ENCODE results near the gene RNPEPL1.

RNPEPL1 gene

GRCh38 chr2:240588669-240589068 is 20.4 kb downstream of the RNPEPL1 start:
- Histone ChIP-seq H3K4me1 (ENCODE audit: low read depth, poor library complexity, severe bottlenecking) (peaks cover 21% of the 10 kb centered on the region), H3K27ac (no peak overlapping the region), H3K9ac (no peak overlapping the region), H3K79me2 (ENCODE audit: insufficient read depth, low read depth) (peaks cover 29% of the 10 kb centered on the region), H2AFZ (ENCODE audit: low read depth) (no peak overlapping the region), H4K20me1 (ENCODE audit: insufficient read depth) (no peaks in the 10 kb centered on the region), H3K4me2 (peak overlapping the region; percentile 85; the same call in 1 of the 2 replicates), H3K27me3 (ENCODE audit: insufficient read depth, low read depth) (no peaks in the 10 kb centered on the region), H3K36me3 (ENCODE audit: insufficient read depth) (no peaks in the 10 kb centered on the region), H3K4me3 (IDR thresholded peaks at IDR 0.05; ENCODE audit: insufficient read depth, low read depth, low read length) (no peak overlapping the region)
- TF ChIP-seq CTCF (conservative IDR thresholded peaks at IDR 0.05; ENCODE audit: low read depth, low read length) = no peak

GRCh38 chr2:240589375-240589774 is 21.1 kb downstream of the RNPEPL1 start:
- Histone ChIP-seq H3K4me3 (IDR thresholded peaks at IDR 0.05; ENCODE audit: insufficient read depth, low read depth, low read length) (no peak overlapping the region), H3K4me2 (no peak overlapping the region), H4K20me1 (ENCODE audit: insufficient read depth) (no peaks in the 10 kb centered on the region), H3K4me1 (ENCODE audit: low read depth, poor library complexity, severe bottlenecking) (peaks cover 14% of the 10 kb centered on the region), H2AFZ (ENCODE audit: low read depth) (no peak overlapping the region), H3K36me3 (ENCODE audit: insufficient read depth) (no peaks in the 10 kb centered on the region), H3K79me2 (ENCODE audit: insufficient read depth, low read depth) (peaks cover 27% of the 10 kb centered on the region), H3K9ac (no peak overlapping the region), H3K27ac (no peak overlapping the region), H3K27me3 (ENCODE audit: insufficient read depth, low read depth) (no peaks in the 10 kb centered on the region)
- no peak for TF ChIP-seq CTCF (conservative IDR thresholded peaks at IDR 0.05; ENCODE audit: low read depth, low read length)

- H3K27ac ChIP-seq = no peak overlapping the region
- H4K20me1 ChIP-seq (ENCODE audit: insufficient read depth) = no peaks in the 10 kb centered on the region
- H3K36me3 ChIP-seq (ENCODE audit: insufficient read depth) = no peaks in the 10 kb centered on the region
- H3K4me3 ChIP-seq (IDR thresholded peaks at IDR 0.05; ENCODE audit: insufficient read depth, low read depth, low read length) = no peak overlapping the region
- H3K9ac ChIP-seq = no peak overlapping the region
- no peak overlapping the region for H3K4me2 ChIP-seq
- TF ChIP-seq CTCF (conservative IDR thresholded peaks at IDR 0.05; ENCODE audit: low read depth, low read length) = no peak
- peaks cover 27% of the 10 kb centered on the region for H3K79me2 ChIP-seq (ENCODE audit: insufficient read depth, low read depth)
- peaks cover 10% of the 10 kb centered on the region for H3K4me1 ChIP-seq (ENCODE audit: low read depth, poor library complexity, severe bottlenecking)
- H3K27me3 ChIP-seq (ENCODE audit: insufficient read depth, low read depth) = no peaks in the 10 kb centered on the region
- no peak overlapping the region for H2AFZ ChIP-seq (ENCODE audit: low read depth)
These were observed 21.7 kb downstream of the RNPEPL1 start for GRCh38 chr2:240589850-240590525.

GRCh38 chr2:240590681-240591111 is 22.4 kb downstream of the RNPEPL1 start:
- Histone ChIP-seq H3K9ac (no peak overlapping the region), H3K27ac (no peak overlapping the region), H3K27me3 (ENCODE audit: insufficient read depth, low read depth) (no peaks in the 10 kb centered on the region), H3K4me3 (IDR thresholded peaks at IDR 0.05; ENCODE audit: insufficient read depth, low read depth, low read length) (no peak overlapping the region), H3K79me2 (ENCODE audit: insufficient read depth, low read depth) (peaks cover 27% of the 10 kb centered on the region), H3K4me1 (ENCODE audit: low read depth, poor library complexity, severe bottlenecking) (peaks cover 7% of the 10 kb centered on the region), H3K36me3 (ENCODE audit: insufficient read depth) (no peaks in the 10 kb centered on the region), H4K20me1 (ENCODE audit: insufficient read depth) (no peaks in the 10 kb centered on the region), H2AFZ (ENCODE audit: low read depth) (no peak overlapping the region), H3K4me2 (no peak overlapping the region)
- no peak for TF ChIP-seq CTCF (conservative IDR thresholded peaks at IDR 0.05; ENCODE audit: low read depth, low read length)
